Fibroblast of villous mesenchyme (primary cell): ENCODE data around the gene RNU1-3. TPM values are rescaled to one million over a fixed set of nuclear protein-coding genes. Genes with fewer than 3 reads are reported as not detected.
"Not testable (repeated sequence)": the region's sequence is repeated elsewhere in the genome, so short reads cannot be mapped to it uniquely, and the experiment has no call there.

ENCODE experiments used
- DNase-seq: peaks from one replicate; pipeline ENCODE4 v3.0.0-alpha.2; 2010; ENCODE audit warnings: low read depth
- H3K4me3 ChIP-seq: 2 replicates; pipeline ENCODE4 v1.5.1; 2011; ENCODE audit warnings: low read depth, mild to moderate bottlenecking, low read length
- total RNA-seq: library from RNA; depleted of rRNA; stranded (reverse); fragments of >200 nt; gene quantifications from 2 replicates; pipeline ENCODE4 v1.2.3, GENCODE V29; 2012
- TF ChIP-seq, protein P1 (sequence below): IDR thresholded peaks from 2 replicates; pipeline ENCODE4 v1.5.1; 2012; ENCODE audit warnings: low read depth, mild to moderate bottlenecking, low read length; ENCODE audit not compliant: insufficient read depth

The RNU1-3 gene
- total RNA-seq, 1 donor = not detected

DNA sequence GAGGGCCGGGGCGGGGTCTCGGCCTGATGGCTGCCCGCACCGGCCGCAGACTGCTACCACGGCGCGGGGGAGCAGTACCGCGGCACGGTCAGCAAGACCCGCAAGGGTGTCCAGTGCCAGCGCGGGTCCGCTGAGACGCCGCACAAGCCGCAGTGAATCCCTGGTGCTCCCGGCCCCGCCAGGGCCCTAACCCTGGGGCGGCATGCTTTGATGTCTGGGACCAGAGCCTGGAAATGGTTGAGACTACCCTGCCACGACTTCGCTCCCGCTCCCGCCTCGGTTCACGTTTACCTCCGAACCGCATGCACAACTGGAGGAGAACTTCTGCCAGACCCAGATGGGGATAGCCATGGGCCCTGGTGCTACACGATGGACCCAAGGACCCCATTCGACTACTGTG lies 18.5 kb downstream of the RNU1-3 start:
- DNase-seq, H3K4me3 ChIP-seq: not testable (repeated sequence)

DNA sequence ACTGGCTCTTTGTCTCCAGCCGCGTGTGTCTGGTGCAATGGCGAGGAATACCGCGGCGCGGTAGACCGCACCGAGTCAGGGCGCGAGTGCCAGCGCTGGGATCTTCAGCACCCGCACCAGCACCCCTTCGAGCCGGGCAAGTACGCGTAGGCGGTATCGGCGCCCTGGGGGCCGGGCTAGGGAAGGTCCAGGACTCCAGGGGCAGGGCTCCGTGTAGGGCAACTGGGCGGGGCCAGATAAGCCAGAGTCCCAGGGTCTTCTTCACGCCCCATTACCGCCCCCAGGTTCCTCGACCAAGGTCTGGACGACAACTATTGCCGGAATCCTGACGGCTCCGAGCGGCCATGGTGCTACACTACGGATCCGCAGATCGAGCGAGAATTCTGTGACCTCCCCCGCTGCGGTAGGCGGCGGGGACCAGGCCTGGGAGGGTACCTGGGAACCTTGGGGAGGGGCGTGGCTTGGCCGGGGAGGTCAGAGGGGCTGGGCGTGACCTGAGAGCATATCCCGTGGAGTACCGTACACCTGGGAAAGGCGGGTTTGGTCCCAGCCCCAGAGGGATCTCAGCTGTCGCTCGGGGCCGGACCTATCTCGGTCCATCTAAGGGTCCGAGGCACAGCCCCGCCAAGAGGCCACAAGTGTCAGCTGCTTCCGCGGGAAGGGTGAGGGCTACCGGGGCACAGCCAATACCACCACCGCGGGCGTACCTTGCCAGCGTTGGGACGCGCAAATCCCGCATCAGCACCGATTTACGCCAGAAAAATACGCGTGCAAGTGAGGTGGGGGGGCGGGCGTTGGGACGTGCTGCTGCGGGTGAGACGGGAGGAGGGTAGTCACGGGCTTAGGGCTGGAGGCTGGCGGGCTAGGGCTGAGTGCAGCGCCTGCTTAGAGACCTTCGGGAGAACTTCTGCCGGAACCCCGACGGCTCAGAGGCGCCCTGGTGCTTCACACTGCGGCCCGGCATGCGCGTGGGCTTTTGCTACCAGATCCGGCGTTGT lies 19.3 kb downstream of the RNU1-3 start:
- DNase-seq, H3K4me3 ChIP-seq: not testable (repeated sequence)

DNA sequence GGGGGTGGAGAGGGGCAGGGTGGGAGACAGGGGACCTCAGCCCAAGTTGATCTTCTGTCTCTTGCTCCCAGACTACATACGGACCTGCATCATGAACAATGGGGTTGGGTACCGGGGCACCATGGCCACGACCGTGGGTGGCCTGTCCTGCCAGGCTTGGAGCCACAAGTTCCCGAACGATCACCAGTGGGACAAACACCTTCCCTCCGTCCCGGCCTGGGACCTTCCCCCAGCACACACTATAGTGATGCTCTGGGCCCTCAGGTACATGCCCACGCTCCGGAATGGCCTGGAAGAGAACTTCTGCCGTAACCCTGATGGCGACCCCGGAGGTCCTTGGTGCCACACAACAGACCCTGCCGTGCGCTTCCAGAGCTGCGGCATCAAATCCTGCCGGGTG lies 20.0 kb downstream of the RNU1-3 start:
- DNase-seq, H3K4me3 ChIP-seq: not testable (repeated sequence)

DNA sequence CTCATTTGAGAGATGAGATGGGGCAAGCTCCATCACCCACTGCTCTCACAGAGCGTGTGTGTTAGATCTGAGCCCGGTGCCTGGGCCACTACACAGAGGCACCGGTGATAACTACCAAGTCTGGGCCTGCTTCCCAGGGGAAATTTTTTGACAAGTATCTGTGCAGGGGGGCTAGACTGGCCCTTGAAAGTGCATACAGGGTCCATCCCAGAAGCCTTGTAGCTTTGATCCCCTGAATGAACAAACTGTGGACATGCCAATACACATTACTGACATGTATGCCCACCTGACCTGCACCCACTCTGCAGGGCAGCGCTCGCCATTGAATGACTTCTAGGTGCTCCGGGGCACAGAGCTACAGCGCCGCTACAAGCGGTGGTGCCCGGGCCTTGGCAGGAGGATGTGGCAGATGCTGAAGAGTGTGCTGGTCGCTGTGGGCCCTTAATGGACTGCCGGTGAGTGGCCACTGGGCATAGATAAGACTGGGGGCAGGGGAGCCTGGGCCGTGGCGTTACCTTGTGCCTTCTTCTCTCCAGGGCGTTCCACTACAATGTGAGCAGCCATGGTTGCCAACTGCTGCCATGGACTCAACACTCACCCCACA lies 20.6 kb downstream of the RNU1-3 start:
- H3K4me3 ChIP-seq, DNase-seq: not testable (repeated sequence)

DNA sequence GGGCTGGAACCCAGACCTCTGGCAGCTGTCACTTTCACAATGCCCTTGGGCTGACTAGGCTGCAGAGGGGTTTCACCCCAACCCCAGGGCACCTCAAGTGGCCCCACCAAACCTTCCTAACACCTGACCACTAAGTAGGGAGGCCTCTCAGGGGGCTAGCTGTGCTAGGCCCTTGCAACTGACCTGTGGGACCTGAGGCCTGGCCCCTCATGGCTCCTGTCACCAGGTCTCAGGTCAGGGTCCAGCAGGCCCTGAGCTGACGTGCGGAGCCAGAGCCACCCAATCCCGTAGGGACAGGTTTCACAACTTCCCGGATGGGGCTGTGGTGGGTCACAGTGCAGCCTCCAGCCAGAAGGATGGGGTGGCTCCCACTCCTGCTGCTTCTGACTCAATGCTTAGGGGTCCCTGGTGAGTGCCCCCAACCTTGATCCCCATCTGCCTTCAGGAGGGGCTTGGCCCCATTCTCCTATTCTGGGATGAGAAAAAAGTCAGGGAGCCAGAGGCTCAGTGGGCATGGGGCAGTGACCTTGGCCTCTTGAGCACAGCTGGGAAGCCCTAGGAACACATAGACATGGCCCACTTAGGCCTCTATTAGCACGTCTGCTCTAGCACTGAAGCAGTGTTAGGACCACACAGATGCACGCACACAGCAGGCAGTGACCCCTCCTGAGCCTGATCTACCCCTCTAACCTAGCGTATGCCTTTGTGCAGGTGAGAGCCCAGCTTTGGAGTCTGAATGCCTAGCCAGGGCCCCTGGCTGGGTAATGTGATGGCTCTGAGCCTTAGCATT lies 21.3 kb downstream of the RNU1-3 start:
- not testable (repeated sequence) for DNase-seq
- peak overlapping the region; percentile 88 for H3K4me3 ChIP-seq

DNA sequence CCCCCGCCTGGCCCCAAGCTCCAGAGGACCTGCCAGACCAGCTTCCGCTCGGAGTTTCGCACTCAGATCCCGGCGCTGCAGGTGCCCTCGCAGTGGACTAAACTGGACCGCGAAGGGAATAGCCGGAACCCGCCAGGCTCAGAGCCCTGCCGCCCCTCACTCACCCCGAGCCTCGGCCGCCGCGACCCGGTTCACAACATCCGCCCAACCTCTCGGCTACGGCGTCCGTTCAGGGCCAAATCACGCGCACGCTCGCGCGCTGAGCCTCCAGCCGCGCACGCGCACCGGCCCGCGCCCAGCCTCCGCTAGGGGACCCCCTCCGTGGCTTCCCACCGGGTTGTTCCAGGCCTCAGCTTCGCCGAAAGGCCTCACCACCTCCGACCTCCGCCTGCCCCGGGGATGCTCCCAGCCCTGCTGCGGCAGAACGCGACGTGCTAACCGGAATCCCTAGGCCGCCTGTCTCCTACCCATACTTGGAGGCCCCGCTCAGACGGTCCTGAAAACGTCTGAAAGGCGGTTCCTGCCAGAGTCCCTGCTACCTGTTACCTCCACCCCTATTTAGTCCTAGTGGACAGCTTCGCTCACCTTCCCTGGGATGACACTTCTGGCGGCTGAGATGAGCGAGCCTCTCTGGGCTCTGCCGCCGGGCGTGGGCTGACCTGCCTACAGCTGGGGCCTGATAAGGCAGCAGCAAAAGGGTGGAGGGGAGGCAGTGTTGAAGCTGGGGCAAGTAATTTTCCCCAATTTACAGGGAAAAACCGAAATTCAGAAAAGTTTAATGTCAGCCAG lies 22.1 kb downstream of the RNU1-3 start:
- peak overlapping the region; percentile 88 for H3K4me3 ChIP-seq
- peak; percentile 97 for DNase-seq
- TF ChIP-seq, protein P1, sequence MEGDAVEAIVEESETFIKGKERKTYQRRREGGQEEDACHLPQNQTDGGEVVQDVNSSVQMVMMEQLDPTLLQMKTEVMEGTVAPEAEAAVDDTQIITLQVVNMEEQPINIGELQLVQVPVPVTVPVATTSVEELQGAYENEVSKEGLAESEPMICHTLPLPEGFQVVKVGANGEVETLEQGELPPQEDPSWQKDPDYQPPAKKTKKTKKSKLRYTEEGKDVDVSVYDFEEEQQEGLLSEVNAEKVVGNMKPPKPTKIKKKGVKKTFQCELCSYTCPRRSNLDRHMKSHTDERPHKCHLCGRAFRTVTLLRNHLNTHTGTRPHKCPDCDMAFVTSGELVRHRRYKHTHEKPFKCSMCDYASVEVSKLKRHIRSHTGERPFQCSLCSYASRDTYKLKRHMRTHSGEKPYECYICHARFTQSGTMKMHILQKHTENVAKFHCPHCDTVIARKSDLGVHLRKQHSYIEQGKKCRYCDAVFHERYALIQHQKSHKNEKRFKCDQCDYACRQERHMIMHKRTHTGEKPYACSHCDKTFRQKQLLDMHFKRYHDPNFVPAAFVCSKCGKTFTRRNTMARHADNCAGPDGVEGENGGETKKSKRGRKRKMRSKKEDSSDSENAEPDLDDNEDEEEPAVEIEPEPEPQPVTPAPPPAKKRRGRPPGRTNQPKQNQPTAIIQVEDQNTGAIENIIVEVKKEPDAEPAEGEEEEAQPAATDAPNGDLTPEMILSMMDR = peak; percentile 65

DNA sequence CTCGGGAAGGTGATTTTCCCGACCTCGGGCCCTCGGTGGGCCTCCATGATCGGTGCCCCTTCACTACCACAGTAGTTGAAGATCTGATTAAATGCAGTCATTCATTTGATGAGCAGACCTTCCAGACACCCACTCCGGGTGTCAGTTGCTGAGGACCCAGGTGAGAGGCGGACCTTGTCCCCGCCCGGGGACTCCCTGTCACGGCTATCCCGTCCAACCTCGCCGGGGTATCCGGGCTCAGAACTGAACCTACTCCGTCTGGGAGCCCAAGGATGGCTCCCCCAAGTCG lies 22.6 kb downstream of the RNU1-3 start:
- TF ChIP-seq, protein P1 = no peak
- DNase-seq = no peak

DNA sequence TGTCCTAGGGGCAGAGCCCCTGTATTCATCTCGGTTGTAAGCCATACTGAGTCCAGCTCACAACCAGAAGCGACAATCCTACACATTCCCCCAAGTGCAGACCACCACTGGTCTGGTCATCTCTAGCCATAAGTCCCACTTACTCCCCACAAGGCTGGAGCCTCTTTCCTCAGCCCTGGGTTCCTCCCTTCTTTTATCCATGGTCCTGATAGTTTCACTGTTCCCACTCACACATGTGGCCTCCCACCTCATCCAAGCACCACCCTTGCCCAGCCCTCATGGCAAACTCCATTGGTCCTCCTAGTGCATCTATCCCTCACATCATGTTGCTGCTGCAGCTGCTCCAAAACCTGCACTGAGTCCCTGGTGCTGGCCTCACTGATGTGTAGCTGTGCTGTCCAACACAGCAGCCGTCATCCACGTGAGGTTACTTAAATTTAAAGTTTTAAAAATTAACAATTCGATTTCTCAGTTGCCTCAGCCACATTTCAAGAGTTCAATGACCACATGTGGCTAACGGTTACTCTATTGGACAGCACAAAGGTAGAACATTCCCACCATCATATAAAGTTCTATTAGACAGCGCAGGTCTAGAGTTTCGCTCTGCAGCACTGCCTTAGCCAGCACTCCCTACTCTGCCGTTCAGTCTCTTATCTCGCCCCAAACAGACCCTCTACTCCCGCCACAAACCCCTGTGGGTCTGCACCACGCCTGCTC lies 23.1 kb downstream of the RNU1-3 start:
- DNase-seq = peak; percentile 32
- peak overlapping the region; percentile 88 for H3K4me3 ChIP-seq

More for the DNA sequence above, 22.6 kb downstream of the RNU1-3 start:
- peak overlapping the region; percentile 88 for H3K4me3 ChIP-seq

DNA sequence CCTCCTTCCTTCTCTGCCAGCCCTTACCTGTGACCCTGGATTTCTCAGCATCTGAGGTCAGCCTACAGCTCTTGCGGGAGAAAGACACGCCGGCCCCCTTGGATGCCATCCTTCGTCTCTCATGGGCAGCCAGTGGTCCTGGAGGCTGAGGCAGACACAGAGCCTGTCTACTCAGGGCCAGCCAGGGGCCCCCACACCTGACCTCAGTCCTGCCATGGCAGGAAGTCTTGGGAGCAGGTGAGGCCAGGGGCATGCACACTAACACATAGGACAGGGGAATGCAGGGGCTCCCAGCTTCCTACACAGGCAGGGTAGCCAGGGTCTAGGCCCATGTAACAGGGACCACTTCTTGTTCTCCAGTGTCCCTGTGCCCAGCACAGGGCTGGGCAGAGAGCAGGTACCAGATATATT lies 23.7 kb downstream of the RNU1-3 start:
- H3K4me3 ChIP-seq, DNase-seq: not testable (repeated sequence)

DNA sequence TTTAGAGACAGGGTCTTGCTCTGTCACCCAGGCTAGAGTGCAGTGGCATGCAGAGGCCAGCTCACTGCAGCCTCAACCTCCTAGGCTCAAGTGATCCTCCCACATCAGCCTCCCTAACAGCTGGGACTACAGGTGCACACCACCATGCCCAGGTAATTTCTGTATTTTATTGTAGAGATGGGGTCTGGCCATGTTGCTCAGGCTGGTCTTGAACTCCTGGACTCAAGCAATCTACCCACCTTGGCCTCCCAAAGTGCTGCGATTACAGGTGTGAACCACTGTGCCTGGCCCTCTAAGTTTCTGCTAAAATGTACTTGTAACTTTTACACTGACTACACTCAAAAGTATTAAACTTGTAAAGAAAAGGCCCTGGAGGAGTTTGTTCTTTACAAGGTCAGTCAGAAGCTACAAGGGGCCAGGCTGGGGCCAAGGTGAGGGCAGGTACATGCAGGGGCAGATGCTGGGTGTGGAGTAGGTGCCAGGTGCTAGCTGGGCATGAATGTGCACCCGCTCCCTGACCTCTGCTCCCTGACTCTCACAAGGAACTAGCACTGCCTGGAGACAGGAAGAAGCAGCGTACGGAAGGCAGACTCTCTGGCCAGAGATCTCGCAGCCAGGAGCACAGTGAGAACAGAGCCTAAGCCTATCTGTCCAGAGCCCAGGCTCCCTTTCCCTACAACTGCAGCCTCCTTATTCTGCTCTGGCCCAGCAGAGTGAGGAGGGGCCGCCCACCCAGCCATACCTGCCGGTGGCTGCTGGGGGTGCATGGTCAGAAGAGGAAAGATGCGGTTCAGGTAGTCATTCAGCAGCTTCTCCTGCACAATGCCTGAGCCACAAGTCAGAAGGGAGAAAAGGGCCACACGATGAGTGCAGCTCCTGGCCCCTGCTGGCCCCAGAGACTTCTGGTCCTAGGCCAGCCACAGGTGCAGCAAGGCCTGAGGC lies 24.5 kb downstream of the RNU1-3 start:
- H3K4me3 ChIP-seq, DNase-seq: not testable (repeated sequence)

DNA sequence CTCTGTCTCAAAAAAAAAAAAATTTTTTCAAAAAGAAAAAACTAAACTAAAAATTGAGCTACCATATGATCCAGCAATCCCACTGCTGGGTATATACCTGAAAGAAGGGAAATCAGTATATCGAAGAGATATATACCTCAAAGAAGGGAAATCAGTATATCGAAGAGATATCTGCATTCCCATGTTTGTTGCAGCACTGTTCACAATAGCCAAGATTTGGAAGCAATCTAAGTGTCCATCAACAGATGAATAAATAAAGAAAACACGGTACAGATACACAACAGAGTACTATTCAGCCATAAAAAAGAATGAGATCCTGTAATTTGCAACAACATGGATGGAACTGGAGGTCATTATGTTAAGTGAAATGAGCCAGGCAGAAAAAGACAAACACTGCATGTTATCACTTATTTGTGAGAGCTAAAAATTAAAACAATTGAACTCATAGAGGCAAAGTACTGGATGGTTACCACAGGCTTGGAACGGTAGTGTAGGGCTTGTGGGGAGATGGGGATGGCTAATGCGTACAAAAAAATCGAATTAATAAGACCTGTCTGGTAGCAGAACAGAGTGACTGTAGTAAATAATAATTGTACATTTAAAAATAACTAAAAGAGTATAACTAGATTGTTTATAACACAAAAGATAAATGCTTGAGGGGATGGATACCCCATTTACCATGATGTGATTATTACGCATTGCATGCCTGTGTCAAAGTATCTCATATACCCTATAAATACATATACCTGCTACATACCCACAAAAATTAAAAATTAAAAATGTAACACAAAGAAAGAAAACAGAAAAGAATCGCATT lies 25.4 kb downstream of the RNU1-3 start:
- not testable (repeated sequence) for DNase-seq

DNA sequence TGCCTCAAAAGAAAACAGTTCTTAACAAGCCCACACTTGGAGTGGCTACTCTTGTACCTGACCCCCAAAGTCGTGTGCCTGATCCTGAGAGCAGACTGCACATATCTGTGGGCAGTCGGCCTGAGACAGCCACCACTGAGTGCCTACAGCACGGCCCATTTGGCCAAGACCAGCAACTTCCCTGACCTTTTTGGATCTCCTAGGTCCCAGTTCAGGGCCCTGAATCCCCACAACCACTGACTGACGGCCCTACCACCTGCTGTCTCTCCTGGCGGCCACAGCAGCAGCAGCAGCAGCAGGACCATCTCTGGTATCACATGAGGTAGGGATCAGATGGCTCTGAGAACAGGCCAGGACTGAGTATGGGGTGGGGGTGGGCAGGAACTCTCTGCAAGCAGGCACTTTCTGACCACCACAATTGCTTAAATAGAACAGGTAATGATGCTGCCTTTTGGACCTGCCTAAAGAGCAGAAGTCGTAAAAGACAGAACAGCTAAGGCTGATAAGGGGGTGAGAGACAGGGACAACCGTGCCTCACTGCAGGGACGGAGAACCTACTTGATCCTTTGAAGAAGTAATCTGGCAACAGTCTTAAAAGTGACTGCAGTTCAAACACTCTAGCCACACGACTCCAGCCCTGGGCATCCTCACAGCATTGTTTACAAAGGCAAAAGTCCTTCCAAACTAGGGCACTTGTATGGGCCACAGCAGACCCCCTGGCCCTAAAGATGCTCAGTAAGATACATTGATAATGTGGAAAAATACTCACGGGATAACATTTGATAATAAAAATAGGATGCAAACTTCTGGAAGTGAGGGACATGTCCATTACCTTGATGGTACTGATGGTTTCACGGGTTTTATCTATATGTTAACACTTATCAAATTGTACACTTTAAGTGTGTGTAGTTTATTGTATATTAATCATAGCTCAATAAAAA lies 27.4 kb downstream of the RNU1-3 start:
- DNase-seq, H3K4me3 ChIP-seq: not testable (repeated sequence)

More for the DNA sequence above, 25.4 kb downstream of the RNU1-3 start:
- not testable (repeated sequence) for H3K4me3 ChIP-seq
